ENCODE data around the gene PTEN.

Gene PTEN

GRCh38 chr10:87913156-87913921, 49.9 kb downstream of the PTEN start:
- CTCF ChIA-PET: interaction anchor here (1.0 kb wide), 1 partner anchor 24 kb away, joined by 3 read pairs; no protein-coding TSS in a partner anchor
- POLR2A ChIA-PET: interaction anchor here (1.7 kb wide), 1 partner anchor 12 kb away, joined by 5 read pairs; no protein-coding TSS in a partner anchor
- TF ChIP-seq CTCF (IDR thresholded peaks at IDR 0.05; ENCODE audit: control extremely low read depth, extremely low read depth, low read depth, missing control alignments): no peak
- no peak for DNase-seq (ENCODE audit: extremely low spot score)

- ChIA-PET POLR2A (no interaction called here), CTCF (interaction anchor here (1.1 to 1.6 kb wide), 3 partner anchors 10 to 36 kb away, joined by 3 to 7 read pairs (median 3); no protein-coding TSS in a partner anchor)
- TF ChIP-seq CTCF (IDR thresholded peaks at IDR 0.05; ENCODE audit: control extremely low read depth, extremely low read depth, low read depth, missing control alignments): no peak
- no peak for DNase-seq (ENCODE audit: extremely low spot score)
Measured at GRCh38 chr10:87915406-87915805, 52.0 kb downstream of the PTEN start.

- ChIA-PET POLR2A (no interaction called here), CTCF (interaction anchor here (0.7 to 1.6 kb wide), 2 partner anchors 10 to 13 kb away, joined by 3 to 7 read pairs; no protein-coding TSS in a partner anchor)
- no peak for TF ChIP-seq CTCF (IDR thresholded peaks at IDR 0.05; ENCODE audit: control extremely low read depth, extremely low read depth, low read depth, missing control alignments)
- no peak for DNase-seq (ENCODE audit: extremely low spot score)
Measured at GRCh38 chr10:87915989-87916388, 52.6 kb downstream of the PTEN start.

- ChIA-PET POLR2A (no interaction called here), CTCF (interaction anchor here (0.7 to 1.6 kb wide), 2 partner anchors 9 to 14 kb away, joined by 3 to 7 read pairs; no protein-coding TSS in a partner anchor)
- DNase-seq (ENCODE audit: extremely low spot score): no peak
- no peak for TF ChIP-seq CTCF (IDR thresholded peaks at IDR 0.05; ENCODE audit: control extremely low read depth, extremely low read depth, low read depth, missing control alignments)
Measured at GRCh38 chr10:87916515-87916914, 53.1 kb downstream of the PTEN start.

- no peak for DNase-seq (ENCODE audit: extremely low spot score)
- no peak for TF ChIP-seq CTCF (IDR thresholded peaks at IDR 0.05; ENCODE audit: control extremely low read depth, extremely low read depth, low read depth, missing control alignments)
- POLR2A ChIA-PET: interaction anchor here (0.5 kb wide), 1 partner anchor 190 kb away, joined by 3 read pairs; no protein-coding TSS in a partner anchor
- CTCF ChIA-PET: interaction anchor here (0.7 to 2.2 kb wide), 4 partner anchors 9 to 25 kb away, joined by 3 to 9 read pairs (median 4); no protein-coding TSS in a partner anchor
Measured at GRCh38 chr10:87918254-87918859, 54.9 kb downstream of the PTEN start.

GRCh38 chr10:87920538-87920937, 57.1 kb downstream of the PTEN start:
- ChIA-PET CTCF (no interaction called here), POLR2A (interaction anchor here (0.7 kb wide), 1 partner anchor 34 kb away, joined by 3 read pairs; no protein-coding TSS in a partner anchor)
- no peak for DNase-seq (ENCODE audit: extremely low spot score)
- TF ChIP-seq CTCF (IDR thresholded peaks at IDR 0.05; ENCODE audit: control extremely low read depth, extremely low read depth, low read depth, missing control alignments): no peak
